Measurements from ENCODE around the gene TMEM150A. TPM values are rescaled to one million over a fixed set of nuclear protein-coding genes. Genes with fewer than 3 reads are reported as not detected.

TMEM150A gene
- total RNA-seq, 1 donor from 2014 or later = 10.1 TPM

DNA sequence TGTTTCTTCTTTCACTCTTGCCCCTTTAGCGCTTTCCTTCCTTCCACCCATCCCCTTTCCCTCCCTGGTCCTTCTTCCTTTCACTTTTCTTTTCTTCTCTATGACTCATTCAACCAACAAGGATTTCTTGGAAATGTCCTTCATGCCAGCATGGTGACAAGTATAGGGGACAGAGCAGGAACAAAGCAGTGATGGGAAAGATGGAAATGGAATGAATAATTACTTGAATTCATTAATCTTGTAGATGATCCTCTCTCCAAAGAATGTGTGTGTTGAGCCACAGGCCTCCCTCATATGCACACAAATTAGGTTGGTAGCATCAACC is 16.8 kb downstream of the TMEM150A start:
- TF ChIP-seq, protein P1, sequence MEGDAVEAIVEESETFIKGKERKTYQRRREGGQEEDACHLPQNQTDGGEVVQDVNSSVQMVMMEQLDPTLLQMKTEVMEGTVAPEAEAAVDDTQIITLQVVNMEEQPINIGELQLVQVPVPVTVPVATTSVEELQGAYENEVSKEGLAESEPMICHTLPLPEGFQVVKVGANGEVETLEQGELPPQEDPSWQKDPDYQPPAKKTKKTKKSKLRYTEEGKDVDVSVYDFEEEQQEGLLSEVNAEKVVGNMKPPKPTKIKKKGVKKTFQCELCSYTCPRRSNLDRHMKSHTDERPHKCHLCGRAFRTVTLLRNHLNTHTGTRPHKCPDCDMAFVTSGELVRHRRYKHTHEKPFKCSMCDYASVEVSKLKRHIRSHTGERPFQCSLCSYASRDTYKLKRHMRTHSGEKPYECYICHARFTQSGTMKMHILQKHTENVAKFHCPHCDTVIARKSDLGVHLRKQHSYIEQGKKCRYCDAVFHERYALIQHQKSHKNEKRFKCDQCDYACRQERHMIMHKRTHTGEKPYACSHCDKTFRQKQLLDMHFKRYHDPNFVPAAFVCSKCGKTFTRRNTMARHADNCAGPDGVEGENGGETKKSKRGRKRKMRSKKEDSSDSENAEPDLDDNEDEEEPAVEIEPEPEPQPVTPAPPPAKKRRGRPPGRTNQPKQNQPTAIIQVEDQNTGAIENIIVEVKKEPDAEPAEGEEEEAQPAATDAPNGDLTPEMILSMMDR (IDR thresholded peaks at IDR 0.05; ENCODE audit: borderline replicate concordance) = no peak
- H3K27ac ChIP-seq (replicated peaks) = peak overlapping the region; percentile 94
- H3K9me3 ChIP-seq (replicated peaks) = no peaks in the 10 kb centered on the region
- no peaks in the 10 kb centered on the region for H3K36me3 ChIP-seq
- H3K27me3 ChIP-seq (ENCODE audit: low read depth) = no peaks in the 10 kb centered on the region
- DNase-seq = no peak
- H3K4me1 ChIP-seq = peaks cover 76% of the 10 kb centered on the region
- H3K4me3 ChIP-seq = peak overlapping the region; percentile 79
- intact Hi-C loops (cut with micrococcal nuclease) = no loop called here

DNA sequence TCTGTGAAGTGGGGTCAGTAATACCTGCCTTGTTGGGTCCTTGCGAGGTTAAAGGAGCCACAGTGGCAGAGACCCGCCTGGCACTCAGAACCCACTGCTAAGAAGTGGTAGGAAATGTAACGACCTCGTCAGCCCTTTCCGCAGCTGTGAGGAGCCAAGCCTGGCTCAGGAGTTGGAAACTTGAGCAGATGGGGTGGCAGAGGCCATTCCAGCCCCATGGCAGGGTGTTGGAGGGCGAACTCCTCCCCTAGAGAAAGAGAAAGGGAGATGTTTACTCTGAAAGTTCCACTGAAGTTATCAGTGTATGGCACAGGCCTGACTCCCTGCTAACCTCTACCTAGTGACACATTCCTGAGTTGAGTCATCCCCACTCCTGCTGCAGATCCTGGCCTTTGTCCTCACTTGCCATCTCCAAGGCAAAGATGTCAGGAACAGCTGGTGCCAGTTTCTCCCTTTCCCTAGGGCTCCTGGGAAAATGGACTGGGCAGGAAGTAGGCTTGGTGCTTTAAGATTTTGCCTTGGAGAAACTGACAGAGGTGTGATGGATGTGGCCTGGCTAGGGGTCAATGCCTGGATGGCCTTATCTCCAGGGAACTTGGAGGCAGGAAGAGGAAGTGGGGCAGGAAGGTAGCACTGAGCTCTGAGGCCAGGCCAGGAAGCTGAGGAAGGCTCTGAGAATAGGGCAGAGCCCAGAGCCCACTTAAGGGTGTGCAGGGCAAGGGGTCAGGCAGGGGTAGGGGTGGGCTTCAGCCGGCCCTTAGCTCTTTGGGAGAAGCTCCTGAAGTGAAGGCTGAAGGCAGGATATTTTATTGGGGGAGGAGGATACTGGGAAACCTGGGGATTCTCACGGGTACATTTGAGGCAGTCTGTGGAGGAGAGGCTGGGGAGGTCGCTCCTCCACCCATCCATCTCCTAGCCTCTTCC is 17.4 kb downstream of the TMEM150A start:
- intact Hi-C loops (cut with micrococcal nuclease) = no loop called here
- no peaks in the 10 kb centered on the region for H3K27me3 ChIP-seq (ENCODE audit: low read depth)
- no peaks in the 10 kb centered on the region for H3K36me3 ChIP-seq
- H3K4me3 ChIP-seq = peak overlapping the region; percentile 79
- no peak for DNase-seq
- no peaks in the 10 kb centered on the region for H3K9me3 ChIP-seq (replicated peaks)
- H3K27ac ChIP-seq (replicated peaks) = peak overlapping the region; percentile 94
- TF ChIP-seq, protein P1 (IDR thresholded peaks at IDR 0.05; ENCODE audit: borderline replicate concordance) = no peak
- peaks cover 72% of the 10 kb centered on the region for H3K4me1 ChIP-seq

DNA sequence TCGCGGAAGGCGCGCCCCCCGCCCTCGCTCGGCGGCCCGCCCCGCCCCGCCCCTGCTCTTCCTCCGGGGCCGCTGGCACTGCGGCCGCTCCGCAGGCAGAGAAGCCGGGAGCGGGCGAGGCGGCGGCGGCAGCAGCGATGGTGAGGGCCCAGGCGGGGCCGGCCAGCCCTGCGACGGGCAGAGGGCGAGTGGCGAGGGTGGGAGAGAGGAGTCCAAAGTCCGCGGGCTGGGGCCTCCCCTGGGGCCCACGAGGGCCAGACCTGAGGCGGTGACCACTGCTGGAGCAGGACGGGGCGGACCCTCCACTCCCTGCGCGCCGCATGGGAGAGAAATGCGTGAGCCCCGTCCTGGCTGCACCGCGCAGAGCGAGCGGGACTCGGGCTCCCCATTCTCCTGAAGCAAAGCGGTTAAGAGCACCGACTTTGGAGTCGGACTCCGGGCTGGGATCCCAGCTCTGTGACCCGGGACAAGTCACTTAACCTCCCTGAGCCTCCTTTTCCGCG is 18.1 kb downstream of the TMEM150A start, which contains the start of gene VAMP5:
Gene VAMP5, plus strand, starts transcription at position 78 of the 503 bp plus-strand sequence. Its CDS starts 60 bp downstream, at position 138.
- Histone ChIP-seq H3K36me3 (no peaks in the 10 kb centered on the region), H3K4me1 (peaks cover 70% of the 10 kb centered on the region), H3K27ac (replicated peaks) (peak within 1 kb of the TSS; percentile 94), H3K4me3 (peak within 1 kb of the TSS; percentile 79), H3K27me3 (ENCODE audit: low read depth) (no peaks in the 10 kb centered on the region), H3K9me3 (replicated peaks) (no peaks in the 10 kb centered on the region)
- intact Hi-C loops (cut with micrococcal nuclease) = no loop called here
- TF ChIP-seq, protein P1 (IDR thresholded peaks at IDR 0.05; ENCODE audit: borderline replicate concordance) = no peak
- DNase-seq = peak; percentile 58

DNA sequence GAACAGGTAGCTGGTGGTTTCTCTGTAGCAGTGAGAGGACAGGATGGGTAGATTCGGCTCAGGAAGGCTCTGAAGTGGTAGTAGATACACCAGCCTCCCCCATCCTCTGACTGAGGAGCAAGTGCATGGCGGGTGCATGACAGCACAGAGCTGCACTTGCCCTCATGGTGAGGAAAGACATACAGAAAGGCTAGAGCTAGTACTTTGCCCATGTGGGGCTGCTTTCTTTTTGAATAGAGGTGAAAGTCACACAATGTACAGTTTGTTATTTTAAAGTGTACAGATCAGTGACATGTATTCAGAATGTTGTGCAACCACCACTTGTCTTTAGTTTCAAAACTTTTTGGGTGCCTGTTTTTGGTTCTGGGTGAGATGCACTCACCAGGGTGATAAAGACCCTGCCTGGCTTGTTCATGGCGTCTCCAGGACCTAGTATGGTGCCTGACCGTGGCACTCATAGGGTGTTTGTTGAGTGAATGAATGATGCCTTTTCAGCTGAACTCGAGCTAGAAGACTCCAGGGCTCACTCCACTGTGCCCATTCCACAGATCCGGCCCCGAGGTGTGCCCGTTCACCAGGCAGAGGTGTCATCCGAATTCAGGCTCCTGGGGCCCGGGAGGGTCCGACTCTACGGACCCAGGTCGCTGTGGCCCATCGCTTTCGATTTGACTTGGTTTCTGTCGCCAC is 18.7 kb downstream of the TMEM150A start:
- Histone ChIP-seq H3K36me3 (no peaks in the 10 kb centered on the region), H3K9me3 (replicated peaks) (no peaks in the 10 kb centered on the region), H3K27me3 (ENCODE audit: low read depth) (no peaks in the 10 kb centered on the region), H3K4me1 (peaks cover 70% of the 10 kb centered on the region), H3K4me3 (peak overlapping the region; percentile 79), H3K27ac (replicated peaks) (peak overlapping the region; percentile 94)
- intact Hi-C loops (cut with micrococcal nuclease) = no loop called here
- DNase-seq = no peak
- TF ChIP-seq, protein P1 (IDR thresholded peaks at IDR 0.05; ENCODE audit: borderline replicate concordance) = no peak

DNA sequence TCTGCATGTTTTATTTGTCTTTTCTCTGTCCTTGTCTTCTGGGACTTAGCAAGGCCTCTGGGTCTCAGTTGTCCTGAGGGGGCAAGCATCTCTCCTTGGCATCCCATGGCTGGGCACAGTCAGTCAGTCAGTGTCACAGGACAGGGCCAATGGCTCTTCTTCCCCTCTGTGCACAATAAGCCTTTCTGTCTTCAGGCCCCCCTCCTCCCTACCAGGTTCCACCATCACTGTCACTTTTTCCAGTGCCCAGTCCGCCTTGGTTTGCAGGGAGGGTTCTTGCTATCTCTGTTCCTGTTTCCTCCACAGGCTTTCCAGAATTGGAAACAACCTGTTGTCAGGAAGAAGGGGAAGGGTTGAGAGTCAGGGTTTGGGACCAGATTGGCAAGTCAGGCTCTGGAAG is 20.0 kb downstream of the TMEM150A start:
- no peaks in the 10 kb centered on the region for H3K36me3 ChIP-seq
- H3K9me3 ChIP-seq (replicated peaks) = no peaks in the 10 kb centered on the region
- H3K27me3 ChIP-seq (ENCODE audit: low read depth) = no peaks in the 10 kb centered on the region
- H3K27ac ChIP-seq (replicated peaks) = peak overlapping the region; percentile 15
- H3K4me1 ChIP-seq = peaks cover 70% of the 10 kb centered on the region
- intact Hi-C loops (cut with micrococcal nuclease) = no loop called here
- no peak for DNase-seq
- TF ChIP-seq, protein P1 (IDR thresholded peaks at IDR 0.05; ENCODE audit: borderline replicate concordance) = no peak
- no peak overlapping the region for H3K4me3 ChIP-seq

Measured in left ventricle myocardium inferior (tissue), 1 donor.